KG1 (cell line): ENCODE data around the gene DRD2.
A peak's percentile ranks its signal among the peaks of the same experiment; 100 is the strongest.

ENCODE experiments used
- DNase-seq: peaks from one replicate; lab custom pipeline; 2025; lab: John Stamatoyannopoulos, UW

Gene DRD2

DNA sequence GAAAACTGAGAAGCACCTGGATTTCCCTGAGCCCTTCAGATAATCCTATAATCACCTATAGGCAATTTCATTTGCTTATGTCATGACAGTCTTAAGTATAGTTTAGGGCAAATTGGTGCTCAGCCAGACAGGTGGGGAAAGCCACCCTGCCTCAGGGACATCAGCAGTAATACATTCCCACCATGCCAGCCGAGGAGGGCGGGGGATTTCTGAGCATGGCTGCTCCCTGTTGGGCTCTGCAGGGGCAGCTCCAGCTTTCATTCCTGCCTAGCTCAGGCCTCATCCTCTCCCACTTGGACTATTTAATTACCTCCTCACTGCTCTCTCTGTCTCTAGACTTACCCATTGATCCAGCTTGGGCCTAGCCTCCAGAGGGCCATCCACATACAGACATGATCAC, 9.0 kb upstream of the DRD2 start:
- DNase-seq, result no peak

DNA sequence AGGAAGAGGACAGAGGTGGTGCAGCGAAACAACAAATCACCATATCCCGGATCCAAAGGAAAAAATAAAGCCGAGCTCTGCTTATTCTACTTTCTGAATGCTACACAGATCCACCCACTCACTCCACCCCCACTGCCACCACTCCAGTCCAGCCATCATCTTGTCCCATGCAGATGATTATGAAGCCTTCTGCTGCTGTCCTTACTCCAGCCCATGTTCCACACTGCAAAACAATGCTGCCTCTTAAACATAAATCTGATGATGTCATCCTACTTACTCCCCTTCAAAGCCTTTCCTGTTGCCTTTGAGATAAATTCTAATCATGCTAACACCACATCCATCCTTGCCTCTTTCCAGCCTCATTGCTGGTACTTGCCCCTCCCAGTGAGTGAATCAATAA, 6.5 kb upstream of the DRD2 start:
- DNase-seq, result no peak

DNA sequence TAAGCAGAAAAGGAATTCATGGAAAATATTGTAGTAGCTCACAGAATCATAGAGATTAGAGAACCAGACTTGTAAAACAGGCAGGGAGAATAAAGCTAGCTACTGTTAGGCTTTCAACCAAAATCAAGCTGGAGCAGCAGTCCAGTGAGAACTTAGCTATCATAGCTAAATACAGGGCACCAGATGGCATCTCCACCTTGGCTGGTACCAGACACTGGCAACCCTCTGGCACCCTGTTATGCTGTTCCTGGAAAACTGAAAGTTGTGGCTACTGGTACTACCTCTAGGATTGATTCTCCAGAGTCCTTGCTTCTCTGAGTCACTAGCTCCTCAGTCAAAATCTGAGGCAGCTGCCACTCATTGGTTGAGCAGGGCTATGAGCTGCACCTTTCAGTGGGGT, 6.0 kb upstream of the DRD2 start:
- DNase-seq, result no peak

DNA sequence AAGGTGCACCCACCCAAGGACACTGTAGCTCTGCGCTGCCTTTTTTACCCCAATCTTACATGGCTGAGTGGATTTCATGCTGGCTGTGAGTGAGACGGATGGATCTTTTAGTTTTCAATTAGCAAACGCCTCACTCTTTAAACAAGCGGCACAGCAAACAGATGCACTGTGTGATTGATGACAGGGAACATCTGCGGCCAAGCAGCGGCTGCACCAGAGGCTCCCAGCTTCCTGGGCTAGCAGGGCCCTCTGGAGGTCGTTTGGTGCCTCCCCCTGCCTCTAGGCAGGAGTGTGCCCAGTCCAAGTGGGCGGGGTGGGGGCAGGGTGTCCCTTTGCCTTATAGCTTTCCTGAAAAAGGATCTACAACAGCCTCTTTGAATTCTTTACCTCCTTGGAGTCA, 2.1 kb upstream of the DRD2 start:
- DNase-seq, result no peak

DNA sequence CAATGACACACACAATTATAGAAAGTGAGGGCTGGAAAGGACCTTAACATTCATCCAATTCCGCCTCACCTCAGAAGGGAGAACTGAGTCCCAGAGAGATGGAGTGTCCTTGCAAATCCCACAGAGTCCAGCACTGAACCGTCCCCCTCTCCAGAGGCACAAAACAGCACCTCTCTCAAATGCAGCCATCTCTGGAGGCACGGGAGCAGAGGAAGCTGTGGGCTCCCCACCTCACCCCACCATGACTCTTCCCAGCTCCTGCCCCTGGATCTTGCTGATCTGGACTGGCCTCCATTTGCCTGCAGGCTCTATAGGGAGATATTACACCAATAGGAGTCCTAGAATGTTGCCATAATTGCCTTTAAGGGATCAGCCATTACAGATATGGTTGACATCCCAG, 1.4 kb upstream of the DRD2 start:
- no peak for DNase-seq

DNA sequence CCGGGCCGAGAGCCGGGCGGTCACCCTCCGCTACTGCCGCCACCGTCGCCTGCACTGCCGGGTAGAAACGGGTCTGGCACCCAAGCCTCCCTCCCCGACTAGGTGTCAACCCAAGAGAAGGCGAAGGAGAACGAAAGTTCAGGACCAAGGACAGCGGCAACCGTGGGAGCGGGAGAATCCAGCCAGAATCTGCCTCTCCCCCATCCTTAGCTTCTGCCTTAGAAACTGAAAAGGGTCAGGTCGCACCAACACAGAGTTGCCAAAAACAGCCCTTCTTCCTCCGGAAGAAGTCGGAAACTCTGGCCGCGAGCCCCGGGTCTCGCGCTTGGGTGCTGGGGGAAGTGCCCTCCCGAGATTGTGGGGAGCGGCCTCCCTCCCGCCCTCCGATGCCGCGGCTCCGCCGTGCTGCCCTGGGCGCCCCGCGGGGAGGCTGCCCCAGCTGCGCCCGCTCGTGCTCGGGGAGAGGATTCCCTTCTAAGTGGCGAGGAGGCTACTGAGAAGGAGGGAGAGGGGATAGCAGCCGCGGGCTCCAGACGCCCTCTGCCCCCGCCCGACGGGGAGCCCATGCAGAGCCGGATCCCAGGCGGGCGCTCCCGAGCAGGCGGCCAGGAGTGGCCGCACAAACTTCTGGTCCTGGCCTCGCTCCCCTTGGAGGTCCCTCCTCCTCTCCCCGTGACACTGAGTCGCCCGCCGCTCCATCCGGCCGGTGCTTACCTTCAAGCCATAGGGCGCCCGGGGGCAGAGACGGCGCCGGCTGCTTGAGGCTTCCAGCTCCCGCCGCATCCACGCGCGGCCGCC, 637 bp downstream of the DRD2 start:
- DNase-seq, result peak; percentile 63

DNA sequence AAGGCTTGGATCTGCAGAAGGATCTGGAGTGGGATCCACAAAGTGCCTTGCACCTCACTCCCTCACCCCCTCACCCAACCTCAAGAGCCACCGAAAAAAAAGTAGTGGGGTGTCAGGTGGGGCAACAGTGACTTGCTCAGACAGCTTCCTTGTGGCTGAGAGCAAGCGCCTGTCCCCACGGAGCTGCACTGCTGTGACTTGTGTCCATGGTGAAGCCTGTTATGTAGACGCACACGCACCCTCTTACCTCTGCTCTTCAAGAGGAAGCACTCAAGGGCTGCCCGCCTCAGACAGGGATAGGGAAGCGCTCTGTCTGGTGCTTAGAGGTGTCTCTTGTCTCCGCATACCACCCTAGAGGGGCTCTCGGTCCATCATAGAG, 1.2 kb downstream of the DRD2 start:
- DNase-seq, result no peak

DNA sequence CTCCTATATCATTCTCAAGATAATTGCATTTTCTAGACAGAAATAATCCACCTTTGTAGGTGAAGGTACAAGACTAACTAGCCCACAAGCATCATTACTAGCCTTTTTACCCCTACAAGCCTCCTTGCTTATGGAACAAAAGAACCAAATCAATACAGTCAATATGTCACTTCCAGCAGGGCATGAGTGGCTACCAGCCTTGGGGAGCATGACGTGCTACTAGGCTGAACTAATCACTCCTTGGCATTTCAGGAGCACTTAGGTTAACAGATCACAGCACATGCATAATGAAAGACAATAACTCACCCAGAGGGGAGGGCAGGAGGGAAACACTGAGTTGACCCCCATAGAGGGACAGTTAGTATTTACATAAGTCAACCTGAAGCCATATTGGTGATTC, 2.7 kb downstream of the DRD2 start:
- DNase-seq, result no peak

DNA sequence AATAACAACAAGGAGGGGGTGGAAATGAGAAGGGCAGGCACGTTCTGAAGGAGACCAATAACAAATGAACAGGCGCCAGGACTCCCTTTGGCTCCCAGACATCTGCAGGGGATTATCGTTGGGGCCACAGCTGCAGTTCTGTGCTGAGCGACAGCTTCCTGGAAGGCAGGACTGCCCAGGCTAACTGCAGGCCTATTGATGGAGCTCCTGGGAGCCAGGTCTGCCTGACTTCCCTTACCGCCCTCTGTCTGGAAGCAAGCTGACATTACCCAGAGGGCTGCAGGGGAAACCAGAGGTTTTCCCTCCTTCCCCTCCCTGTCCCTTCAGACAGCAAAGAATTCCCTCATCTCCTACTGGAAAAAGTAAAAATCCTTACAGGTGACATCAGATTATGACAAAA, 5.0 kb downstream of the DRD2 start:
- no peak for DNase-seq

DNA sequence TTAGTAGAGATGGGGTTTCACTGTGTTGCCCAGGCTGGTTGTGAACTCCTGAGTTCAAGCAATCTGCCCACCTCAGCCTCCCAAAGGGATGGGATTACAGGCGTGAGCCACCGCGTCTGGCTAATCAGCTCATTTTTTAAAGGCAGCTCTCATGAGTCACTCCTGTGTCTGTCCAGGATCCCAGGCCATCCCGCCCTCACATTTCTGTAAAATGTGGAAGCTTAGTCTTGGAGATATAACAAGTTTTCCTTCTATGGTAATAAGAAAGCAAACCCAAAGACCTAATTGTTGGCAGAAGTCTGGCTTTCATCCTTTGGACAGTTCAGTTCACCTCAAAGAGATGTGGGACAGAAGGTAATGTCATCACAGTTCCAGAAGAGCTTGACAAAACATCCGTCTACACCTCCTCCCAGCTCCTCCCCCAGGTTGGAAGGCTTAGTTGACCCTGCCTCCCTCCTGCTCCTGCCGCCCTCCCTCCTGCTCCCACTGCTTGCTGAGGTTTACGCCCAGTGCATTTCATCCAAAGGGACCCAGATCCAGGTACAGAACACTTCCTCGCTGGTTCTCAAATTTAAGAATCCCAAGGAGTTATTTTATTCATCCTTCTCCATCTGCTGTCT, 6.4 kb downstream of the DRD2 start:
- no peak for DNase-seq

DNA sequence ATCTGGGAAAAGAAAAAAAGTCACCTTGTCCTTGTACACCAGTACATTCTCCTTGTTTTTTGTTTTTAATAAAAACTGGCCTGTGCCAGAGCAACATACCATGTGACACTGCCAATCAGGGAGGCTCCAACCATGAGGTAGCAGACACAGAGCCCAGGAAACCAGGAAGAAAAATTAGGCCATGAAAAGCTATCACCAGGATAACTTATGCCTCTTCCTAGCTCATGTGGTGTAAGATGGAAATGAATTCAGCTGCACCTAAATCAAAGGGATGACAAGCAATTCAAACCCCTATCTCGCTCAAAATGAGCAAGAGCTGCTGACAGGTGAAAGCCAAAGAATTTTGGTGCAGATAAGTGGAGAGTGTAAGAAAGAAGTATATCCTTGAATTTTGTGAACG, 7.7 kb downstream of the DRD2 start:
- DNase-seq, result no peak

DNA sequence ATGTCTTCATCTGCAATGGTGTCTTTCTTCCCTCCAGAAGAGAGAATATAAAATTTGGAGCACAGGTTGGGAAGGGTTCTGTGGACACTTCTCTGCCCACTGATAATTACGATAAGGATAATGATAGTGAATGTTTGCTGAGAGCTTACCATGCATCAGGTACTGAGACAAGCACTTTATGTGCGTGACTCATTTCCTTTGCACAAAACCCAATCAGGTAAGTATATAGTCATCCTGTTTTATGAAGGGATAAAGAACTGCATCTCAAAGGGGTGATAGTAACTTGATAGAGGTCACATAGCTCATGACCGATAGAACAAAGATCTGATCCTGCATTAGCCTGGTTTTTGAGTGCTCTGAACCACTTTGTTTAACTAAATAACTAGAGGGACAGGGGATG, 9.4 kb downstream of the DRD2 start:
- no peak for DNase-seq

DNA sequence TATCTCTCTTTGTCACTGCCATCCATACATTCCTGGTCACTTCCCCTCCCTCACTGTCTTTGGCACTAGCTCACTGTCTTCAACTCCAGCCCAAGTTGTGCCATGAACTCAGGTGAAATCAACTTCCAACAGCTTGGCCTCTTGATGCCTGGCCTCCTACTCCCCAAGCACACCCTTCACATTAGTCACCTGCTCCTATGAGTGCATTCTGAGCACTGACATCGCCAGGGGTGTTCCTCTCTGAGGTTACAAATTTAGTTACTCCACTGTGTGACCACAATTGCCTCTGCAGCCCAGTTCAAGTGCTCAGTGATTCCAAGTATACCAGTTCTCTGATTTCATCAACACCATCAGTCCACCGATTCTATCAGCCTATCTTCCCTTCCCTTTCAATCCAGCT, 10.8 kb downstream of the DRD2 start:
- no peak for DNase-seq

DNA sequence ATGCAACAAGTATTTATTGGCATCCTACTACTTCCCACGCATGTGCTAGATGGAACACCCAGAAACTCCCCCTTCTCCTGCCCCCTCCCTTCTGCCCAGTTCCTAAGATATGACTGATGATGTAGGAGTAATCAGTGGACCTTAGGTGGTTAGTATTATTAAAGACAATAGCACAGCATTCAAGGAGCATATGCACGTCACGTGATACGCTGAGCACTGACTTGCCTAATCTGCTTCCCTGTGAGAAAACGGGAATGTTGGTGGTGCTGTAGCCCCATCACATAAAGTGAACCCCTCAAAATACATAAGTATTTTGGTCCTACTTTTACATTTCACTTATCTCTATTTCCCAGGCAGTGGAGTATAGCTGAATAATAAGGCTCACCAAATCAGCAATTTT, 12.4 kb downstream of the DRD2 start:
- DNase-seq, result no peak

DNA sequence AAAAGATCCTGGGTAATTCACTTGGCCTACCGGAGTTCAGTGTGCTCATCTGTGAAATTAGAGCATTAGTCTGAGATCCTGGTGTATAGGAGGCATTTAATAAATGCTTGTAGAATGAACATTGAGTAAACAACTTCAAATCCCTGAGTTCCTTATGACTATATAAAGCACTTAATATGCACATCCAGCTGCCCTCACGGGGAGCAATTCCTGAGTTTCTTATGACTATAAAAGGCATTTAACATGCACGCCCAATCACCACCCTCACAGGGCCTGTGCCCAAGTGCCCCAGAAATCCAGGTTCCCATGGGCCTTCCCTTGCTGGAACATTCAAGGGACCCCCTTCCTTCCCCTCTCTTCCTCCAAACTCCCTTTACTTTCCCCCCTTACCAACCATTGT, 13.6 kb downstream of the DRD2 start:
- no peak for DNase-seq

DNA sequence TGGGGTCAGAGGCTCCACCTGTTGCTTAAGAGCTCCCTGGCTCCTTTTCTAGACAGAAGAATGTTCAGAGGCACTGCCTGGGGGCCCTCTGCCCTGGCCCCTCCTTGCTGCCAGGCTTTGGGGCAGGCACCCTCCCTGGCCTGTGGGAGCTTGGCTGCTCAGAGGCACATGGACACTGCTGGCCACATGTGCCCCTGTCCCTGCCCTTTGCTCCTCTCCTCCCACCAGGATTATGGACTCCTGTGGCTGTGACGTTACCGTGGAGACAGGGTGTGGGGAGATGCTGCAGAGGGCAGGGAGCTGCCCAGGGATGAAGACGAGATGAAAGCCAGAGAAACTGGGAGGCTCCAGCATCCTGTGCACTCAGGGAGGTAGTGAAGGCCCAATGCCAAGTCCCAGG, 14.7 kb downstream of the DRD2 start:
- no peak for DNase-seq

DNA sequence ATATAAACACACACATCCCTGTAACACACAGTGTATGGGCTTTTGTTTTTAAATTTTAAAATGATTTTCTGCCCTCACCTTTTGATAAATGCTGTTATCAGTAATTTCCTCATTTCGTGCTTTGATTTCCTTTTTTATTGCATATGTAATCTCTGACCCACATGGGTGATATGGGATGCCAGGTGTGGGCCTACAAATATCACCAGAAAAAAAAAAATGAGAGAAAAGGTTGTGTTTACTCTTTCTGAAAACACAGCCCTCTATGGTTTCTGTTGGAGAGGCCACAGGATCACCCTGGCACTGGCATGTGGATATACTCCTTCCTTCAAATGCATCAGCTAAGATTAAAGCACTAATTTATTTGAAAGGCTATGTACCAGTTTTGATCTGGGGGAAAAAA, 17.0 kb downstream of the DRD2 start:
- no peak for DNase-seq

DNA sequence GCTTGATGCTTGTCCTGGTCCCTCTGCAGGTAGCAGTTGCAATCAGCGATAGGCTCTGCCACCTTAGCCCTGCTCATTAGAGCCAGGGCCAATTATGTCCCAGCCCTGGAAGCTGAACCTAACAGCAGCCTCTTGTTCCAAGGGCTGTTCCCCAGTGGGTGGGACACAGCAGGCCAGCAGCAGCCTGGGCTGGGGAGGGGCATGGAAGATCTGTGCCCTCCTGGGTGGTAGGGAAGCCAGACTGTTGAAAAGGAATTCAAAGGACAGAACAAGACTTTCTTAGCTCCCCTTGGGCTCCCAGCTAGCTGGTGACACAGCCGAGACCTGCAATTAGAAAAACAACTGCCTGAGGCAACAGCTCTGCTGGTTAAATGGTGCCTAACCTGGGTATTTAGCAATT, 17.4 kb downstream of the DRD2 start:
- DNase-seq, result no peak

DNA sequence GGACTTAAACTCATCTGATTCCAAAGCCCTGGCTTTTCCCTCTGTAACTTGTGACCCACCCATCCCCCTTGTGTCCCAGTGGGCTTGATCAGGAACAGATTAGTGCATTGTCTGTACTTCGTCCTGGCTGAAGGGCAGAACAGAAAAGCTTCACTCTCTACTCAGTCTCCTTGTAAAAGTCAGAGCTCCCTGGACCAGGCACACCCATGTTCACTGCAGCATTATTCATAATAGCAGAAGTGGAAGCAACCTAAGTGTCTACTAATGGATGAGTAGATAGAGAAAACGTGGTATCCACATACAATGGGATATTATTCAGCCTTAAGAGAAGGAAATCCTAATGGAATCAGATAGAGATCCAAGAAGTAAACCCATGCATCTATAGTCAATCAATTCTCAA, 20.7 kb downstream of the DRD2 start:
- no peak for DNase-seq

DNA sequence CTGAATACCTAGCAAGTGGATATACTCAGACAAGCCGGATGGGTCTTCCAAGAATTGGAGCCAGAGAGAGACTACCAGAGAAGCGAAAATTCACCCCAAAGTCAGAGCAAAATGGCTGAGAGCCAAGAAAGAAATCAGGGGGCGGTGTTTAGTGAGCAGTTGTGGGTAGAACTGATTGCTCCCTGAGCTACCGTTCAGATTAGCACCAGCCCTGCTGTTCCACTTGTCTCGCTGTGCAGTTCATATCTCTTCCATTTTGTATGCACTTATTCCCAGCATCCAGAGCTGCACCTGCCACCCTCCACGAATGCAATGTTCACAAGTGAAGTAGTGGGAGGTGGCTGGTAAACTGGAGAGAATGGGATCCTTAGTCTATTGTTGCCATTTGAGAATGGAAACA, 25.5 kb downstream of the DRD2 start:
- no peak for DNase-seq

DNA sequence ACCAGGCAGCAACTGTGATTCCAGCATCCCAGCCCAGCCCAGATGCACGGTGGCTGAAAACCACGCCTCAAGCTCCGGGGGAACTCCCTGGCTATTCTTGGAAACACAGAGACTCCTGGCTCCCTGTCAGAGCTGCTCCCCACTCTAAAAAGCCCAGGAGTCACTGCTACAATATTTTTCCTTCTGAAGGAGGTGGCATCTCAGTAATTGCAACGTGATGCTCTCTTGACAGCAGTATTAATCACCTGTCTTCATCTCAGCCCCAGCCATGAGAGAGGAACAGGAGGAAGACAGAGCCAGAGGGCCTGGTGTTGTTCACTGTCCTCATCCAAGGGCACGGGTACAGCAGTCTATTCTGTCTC, 26.9 kb downstream of the DRD2 start:
- no peak for DNase-seq

DNA sequence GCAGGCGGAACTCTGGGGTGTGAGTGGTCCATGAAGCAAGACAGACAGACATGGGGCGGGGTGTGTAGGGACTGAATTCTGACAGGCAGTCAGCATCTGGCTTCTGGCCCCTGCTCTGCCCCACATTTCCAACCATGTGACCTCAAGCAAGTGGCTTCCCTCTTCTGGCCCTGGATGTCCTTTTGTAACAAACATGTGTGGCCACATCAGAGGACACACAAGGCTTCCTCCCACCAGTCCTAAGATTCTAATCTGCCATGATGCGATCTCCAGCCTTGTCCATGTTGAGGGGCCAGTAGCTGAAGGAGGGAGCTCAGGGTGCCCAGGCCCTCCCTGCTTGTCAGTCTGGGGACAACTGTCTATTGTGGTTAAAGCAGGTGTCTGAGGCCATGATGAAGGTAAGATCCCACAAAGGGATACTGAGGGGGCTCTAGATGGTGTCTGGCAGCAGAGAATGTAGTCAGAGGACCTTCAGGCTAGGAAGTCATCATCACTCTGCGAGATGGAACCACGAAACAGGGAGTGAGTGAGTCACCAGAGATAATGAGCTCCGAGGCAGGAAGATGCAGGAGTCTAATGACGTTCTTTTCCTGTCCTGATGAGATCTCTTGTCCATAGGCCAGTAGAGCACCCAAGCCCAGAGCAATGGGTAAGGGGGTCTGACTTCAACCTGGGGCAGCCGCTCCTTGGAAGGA, 27.4 kb downstream of the DRD2 start:
- DNase-seq, result no peak

DNA sequence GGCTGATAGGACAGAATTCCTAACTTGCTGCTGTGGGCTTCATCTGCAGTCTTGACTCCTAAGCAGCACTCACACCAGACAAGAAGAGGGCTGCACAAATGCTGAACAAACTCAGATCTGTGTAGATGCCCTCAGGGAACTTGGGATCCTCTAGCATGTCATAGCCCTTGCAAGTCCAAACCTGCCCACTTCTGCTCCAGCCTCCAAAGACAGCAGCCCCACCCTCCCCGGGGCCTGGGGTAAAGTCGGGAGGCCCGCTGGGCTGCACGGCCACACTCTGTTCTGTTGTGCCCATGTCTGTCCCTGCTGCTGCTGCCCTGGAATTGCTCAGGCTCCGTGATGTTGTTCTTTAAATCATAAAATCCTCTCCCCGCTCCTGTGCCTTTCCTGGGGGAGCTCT, 28.3 kb downstream of the DRD2 start:
- no peak for DNase-seq

DNA sequence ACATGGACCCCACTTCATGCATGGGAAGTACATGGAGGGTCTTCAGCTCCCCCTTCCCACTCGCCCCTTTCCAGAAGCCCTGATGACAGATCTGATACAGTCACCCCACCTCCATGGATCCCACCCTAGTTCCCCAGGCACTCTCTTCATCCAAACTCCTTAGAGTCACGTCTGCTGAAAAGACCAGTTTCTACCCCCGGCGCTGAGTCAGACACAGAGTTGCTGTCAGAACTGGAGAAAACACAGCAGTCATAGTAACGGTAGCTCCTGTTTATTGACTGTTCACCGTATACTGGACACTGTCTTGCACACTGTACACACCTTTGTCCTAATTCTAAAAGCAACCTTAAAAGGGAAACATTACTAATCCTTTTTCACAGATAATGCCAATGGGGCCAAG, 29.1 kb downstream of the DRD2 start:
- DNase-seq, result no peak
